ENCODE measurements around the gene CHRNA1.
"Not testable (repeated sequence)": the region's sequence is repeated elsewhere in the genome, so short reads cannot be mapped to it uniquely, and the experiment has no call there.

DNA sequence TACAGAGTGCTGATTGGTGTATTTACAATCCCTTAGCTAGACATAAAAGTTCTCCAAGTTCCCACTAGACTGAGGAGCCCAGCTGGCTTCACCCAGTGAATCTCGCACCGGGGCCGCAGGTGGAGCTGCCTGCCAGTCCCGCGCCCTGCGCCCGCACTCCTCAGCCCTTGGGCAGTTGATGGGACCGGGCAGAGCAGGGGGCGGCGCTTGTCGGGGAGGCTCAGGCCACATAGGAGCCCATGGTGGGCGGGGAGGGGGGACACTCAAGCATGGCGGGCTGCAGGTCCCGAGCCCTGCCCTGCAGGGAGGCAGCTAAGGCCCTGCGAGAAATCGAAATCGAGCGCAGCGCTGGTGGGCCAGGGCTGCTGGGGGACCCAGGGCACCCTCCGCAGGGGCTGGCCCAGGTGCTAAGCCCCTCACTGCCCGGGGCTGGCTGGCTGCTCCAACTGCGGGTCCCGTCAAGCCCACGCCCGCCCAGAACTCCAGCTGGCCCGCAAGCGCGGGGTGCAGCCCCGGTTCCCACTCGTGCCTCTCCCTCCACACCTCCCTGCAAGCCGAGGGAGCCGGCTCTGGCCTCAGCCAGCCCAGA lies 54.8 kb downstream of the CHRNA1 start:
- TF ChIP-seq, protein P1, sequence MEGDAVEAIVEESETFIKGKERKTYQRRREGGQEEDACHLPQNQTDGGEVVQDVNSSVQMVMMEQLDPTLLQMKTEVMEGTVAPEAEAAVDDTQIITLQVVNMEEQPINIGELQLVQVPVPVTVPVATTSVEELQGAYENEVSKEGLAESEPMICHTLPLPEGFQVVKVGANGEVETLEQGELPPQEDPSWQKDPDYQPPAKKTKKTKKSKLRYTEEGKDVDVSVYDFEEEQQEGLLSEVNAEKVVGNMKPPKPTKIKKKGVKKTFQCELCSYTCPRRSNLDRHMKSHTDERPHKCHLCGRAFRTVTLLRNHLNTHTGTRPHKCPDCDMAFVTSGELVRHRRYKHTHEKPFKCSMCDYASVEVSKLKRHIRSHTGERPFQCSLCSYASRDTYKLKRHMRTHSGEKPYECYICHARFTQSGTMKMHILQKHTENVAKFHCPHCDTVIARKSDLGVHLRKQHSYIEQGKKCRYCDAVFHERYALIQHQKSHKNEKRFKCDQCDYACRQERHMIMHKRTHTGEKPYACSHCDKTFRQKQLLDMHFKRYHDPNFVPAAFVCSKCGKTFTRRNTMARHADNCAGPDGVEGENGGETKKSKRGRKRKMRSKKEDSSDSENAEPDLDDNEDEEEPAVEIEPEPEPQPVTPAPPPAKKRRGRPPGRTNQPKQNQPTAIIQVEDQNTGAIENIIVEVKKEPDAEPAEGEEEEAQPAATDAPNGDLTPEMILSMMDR (IDR thresholded peaks at IDR 0.05; ENCODE audit: low read depth, low read length, poor library complexity, severe bottlenecking), result not testable (repeated sequence)
- TF ChIP-seq EZH2phosphoT487 (IDR thresholded peaks at IDR 0.05; ENCODE audit: borderline replicate concordance, low read length), result not testable (repeated sequence)

Measured in DOHH2 (cell line).